Kasumi-1 (cell line): ENCODE measurements around the gene COL4A2.
"Not testable (repeated sequence)": the region's sequence is repeated elsewhere in the genome, so short reads cannot be mapped to it uniquely, and the experiment has no call there.

Experiments used
- DNase-seq, 2 experiments: peaks; one replicate each; lab custom pipeline; 2025; lab: John Stamatoyannopoulos, UW

The COL4A2 gene

DNA sequence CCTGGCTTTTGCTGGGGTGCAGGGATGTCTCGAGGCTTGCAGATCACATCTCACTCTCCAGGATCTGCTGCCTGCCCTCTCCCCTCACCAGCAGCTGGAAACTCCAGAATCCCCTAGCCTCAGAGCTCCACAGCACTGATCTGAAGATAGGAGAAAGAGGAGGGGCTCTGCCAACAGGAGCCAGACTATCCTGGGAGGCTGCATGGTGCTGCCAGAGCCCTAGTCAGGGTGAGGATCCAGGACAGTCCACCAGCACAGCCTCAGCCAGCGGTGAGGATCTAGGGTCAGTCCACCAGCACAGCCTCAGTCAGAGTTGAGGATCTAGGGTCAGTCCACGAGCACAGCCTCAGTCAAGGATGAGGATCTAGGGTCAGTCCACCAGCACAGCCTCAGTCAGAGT, 189.2 kb downstream of the COL4A2 start:
- DNase-seq, result no peak

GRCh38 chr13:110497003-110497402, 189.9 kb downstream of the COL4A2 start:
- no peak for DNase-seq

DNA sequence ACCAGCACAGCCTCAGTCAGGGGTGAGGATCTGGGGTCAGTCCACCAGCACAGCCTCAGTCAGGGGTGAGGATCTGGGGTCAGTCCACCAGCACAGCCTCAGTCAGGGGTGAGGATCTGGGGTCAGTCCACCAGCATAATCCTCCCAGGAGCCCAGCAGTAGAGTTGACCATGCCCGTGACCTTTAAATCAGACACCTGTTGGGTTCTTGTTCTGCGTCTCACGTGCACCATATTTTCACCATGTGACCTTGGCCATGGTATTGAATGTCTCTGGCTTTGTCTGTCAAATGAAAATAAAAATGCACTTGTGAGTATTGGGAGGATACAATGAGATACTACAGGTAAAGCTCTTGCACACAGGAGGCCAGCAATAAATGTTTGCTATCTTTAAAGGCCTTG, 190.8 kb downstream of the COL4A2 start:
- not testable (repeated sequence) for DNase-seq

- DNase-seq, result no peak
Observed at GRCh38 chr13:110498327-110498726, 191.2 kb downstream of the COL4A2 start.

GRCh38 chr13:110498765-110499164, 191.7 kb downstream of the COL4A2 start:
- no peak for DNase-seq

DNA sequence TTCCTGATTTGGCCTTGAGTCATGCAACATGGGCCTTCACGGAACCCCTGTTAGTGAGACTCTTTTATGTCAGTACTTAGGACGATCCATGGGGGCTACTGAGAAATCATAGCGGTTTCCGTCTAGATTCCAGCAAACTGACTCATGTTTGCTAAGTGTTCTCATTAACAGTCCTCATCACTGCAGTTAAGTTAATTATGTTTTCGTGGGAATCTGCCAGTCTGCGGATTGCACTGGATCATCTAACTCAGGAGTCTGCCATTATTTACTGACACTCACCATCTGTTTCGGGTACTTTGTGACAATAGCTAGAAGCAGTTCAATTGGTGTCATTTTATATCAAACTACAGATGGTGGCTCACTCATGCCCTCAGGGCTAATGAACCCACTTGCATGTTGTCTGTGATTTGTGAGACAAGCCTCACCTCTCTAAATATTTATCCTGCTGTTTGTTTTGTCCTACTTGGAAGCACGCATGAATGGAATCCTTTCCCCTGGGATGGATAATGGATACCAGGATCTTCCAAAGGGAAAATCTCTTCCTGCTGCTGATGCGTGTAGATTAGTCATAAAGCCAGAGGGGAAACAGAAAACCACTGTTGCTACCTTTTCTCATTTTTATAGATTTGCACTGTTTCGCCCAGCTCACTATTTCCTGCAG, 192.7 kb downstream of the COL4A2 start:
- DNase-seq, result no peak

- DNase-seq, result no peak
Observed at GRCh38 chr13:110500341-110500740, 193.3 kb downstream of the COL4A2 start.

DNA sequence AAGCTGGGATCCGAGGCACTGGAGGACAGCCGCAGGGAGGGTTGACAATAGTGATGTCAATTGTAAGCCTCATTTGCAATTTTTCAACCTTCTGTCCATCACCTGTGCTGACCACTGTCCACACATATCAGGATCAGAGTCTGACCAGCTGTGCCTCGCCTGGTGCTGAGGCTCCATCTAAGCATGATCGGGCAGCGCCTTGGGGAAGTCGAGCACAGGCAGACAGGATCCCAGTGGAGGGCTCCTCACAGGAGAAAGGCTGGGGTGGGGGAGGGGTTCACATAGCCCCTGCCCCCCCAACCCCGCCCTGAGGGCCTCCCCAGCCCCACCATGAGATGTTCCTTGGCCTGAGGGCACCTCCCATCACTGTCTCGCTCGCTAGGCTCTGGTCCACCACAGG, 194.1 kb downstream of the COL4A2 start:
- DNase-seq, result no peak

DNA sequence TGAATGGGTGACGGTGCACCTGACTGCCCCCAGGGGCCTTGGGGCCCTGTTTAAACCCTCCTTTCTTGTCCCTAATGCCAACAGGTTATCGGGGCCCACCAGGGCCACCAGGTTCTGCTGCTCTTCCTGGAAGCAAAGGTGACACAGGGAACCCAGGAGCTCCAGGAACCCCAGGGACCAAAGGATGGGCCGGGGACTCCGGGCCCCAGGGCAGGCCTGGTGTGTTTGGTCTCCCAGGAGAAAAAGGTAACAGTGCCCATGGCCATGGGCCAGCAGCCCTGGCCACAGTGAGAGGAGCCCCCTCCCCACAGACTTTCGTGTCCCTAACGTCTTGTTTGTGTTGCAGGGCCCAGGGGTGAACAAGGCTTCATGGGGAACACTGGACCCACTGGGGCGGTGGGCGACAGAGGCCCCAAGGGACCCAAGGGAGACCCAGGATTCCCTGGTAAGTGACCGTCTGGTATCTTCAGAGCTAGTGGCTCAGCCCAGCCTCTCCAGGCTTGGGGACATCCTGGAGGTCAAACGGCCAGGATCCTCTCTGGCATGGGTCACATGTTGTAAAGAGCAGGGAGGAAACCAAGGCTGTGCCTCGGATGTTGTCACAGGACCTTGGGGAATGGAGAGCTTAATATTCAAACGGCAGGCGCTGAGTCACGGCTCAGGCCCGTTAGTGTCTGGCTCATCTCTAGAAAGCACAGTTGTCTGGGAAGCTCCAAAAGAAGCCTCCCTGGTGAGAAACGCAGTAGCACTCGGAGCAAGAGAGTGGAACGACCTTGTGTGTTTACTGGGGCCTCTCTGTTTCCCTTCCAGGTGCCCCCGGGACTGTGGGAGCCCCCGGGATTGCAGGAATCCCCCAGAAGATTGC, 196.2 kb downstream of the COL4A2 start:
- DNase-seq, result no peak

- DNase-seq, result no peak
Observed at GRCh38 chr13:110503979-110504499, 197.0 kb downstream of the COL4A2 start.

- DNase-seq, result no peak
Observed at GRCh38 chr13:110505594-110505993, 198.5 kb downstream of the COL4A2 start.

DNA sequence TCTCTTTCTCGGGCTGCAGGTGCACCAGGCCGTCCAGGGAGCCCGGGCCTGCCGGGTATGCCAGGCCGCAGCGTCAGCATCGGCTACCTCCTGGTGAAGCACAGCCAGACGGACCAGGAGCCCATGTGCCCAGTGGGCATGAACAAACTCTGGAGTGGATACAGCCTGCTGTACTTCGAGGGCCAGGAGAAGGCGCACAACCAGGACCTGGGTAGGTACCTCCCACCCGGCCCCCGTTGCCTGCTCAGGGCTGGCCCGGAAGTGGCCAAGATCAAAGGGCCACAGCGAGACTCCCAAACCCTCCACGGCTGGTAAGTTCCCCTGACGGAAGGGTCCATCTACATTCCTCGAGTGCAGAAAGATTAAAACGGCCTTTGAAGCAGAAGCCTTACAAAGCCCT, 199.3 kb downstream of the COL4A2 start:
- DNase-seq, result no peak

DNA sequence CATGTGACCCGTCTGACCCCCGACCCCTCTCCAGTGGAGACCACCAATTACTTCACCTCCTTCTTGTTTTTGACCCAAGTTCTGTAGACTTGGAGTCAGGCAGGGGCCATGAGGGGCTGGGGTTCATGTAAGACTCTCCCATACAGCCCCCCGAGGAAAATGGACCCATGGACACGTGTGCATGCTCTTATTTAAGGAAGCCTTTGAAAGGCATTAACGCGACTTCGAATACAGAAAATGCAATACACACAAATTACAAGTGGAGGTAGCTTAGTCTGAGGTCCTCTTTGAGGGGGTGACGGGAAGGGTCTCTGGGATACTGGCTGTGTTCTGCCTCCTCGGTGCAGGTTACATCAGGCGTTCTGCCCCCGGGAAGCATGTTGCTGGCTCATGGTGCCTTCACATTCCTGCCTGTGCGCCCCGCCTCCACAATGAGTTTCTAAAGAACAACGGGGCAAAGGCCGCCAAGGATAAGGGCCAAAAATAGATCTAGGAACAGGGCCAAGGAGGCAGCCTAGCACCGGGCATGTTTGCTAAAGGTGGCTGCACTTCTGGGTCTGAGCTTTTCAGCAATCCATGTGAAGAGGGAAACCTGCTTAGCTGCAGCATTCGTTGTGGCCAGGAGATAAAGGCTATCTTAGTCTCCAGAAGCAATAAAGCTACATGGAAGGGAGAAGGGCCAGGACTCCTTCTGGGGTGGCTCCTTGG, 199.9 kb downstream of the COL4A2 start:
- DNase-seq, result no peak

DNA sequence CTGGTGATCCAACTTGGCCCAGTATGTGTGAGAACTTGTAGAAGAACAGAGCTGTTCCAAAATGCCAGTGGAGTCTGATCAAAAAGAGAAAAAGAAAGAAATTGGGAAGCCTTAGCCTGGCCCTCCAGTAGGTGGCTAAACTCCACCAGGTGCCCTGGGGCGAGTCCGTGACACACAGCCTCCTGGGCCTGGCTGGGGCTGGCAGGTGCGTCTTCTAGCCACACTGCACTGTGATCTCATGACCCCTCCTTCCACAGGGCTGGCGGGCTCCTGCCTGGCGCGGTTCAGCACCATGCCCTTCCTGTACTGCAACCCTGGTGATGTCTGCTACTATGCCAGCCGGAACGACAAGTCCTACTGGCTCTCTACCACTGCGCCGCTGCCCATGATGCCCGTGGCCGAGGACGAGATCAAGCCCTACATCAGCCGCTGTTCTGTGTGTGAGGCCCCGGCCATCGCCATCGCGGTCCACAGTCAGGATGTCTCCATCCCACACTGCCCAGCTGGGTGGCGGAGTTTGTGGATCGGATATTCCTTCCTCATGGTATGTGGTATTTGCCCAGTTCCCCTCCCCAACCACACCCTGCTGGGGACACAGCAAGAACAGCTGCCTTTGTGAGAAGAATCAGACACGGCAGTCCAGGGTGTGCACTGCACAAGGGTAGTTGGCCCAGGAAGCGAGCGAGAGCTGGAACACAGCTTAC, 200.7 kb downstream of the COL4A2 start:
- no peak for DNase-seq

DNA sequence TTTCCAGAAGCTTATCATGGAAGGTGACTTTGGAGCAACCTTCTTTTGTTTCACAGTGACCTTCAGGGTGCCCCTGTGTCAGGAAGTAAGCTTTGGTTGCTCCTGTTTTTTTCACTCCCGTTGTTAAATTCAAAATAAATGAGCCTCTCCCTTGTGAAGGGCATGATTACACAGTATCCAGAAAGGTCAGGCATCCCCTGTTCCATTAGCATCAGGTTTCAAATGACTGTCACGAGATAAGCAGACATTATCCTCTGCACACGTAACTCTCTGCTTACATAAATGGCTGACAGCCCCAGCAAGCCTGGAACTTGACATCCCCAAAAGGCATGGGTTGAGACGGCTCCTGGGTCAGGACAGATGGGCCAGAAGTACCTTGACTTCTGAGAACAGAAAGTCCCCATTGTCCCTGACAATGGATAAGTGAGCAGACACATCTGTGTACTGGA, 202.4 kb downstream of the COL4A2 start:
- no peak for DNase-seq

DNA sequence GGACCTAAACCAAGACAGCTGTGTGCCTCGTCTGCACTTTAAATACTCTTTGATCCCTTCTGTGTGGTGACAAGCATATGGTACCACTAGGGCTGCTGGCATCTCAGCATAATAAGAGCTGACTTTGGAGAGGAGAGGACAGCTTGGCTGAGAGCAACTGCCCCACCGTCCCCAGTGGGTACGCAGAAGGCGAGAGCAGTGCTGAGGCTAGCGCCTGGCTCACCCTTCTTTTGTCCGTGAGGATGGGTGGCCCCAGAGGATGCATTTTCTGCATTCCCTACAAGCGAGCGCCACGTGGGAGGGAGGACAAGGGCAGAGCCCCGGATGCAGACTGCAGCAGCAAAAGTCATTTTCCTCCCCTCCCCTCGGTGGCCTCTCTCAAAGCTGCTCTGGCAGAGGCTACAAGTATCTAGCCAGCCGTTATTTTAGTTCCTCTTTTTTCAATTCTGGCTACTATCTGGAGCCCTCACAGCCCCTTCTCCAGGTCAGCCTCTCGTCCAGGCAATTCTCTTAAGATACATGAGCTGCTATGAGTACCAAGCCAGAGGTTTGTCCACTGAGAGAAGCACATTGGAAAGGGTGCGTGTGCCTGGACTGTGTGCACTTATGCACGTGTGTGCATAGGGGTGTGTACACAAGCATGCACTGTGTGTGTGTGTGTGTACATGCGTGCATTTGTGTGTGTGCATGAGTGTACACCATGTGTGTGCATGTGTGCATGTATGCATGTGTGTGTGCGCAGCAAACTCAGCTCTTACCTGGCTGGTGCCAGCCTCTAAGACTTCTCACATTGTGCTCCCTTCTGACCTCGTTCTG, 203.1 kb downstream of the COL4A2 start:
- DNase-seq, result peak; percentile 97 to 98

DNA sequence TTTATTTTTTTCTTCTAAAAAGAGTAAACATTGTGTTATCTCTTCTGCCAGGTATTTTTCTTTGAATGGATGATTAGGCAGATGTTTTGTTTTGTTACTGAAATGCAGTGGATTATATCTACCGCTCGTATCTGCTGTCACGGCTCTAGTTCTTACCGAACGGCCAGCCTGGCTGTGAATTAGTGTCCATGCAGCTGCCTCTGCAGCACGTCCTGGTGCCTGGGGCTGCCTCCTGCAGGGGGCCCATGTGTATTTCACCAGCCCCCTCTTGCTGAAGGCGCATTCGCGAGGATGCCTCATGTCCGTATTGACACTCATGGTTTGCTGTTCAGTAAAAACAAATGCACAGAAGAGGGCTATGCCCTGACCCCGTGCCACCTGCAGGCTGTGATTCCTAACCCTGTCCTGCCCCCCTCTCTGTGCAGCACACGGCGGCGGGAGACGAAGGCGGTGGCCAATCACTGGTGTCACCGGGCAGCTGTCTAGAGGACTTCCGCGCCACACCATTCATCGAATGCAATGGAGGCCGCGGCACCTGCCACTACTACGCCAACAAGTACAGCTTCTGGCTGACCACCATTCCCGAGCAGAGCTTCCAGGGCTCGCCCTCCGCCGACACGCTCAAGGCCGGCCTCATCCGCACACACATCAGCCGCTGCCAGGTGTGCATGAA, 204.6 kb downstream of the COL4A2 start:
- DNase-seq, result no peak

DNA sequence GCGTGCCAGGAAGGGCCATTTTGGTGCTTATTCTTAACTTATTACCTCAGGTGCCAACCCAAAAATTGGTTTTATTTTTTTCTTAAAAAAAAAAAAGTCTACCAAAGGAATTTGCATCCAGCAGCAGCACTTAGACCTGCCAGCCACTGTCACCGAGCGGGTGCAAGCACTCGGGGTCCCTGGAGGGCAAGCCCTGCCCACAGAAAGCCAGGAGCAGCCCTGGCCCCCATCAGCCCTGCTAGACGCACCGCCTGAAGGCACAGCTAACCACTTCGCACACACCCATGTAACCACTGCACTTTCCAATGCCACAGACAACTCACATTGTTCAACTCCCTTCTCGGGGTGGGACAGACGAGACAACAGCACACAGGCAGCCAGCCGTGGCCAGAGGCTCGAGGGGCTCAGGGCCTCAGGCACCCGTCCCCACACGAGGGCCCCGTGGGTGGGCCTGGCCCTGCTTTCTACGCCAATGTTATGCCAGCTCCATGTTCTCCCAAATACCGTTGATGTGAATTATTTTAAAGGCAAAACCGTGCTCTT, 205.2 kb downstream of the COL4A2 start:
- DNase-seq, result no peak

DNA sequence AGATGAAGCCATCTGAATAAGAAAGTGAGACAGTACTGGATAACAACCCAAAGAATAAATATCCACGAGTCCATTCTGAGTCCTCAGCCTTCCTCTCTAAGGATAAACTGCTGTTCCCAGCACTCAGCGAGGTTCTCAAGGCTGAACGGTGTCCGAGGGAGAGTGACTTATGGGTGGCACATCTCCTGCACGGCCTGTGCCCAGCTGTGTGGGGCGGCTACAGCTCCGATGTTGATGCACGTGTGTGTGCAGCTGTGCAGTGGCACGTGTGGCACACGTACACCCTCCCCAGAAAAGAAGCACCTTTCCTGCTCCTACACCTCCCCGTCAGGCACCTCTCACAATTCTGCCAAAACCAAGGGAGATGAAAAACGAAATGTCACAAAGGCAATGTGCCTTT, 209.4 kb downstream of the COL4A2 start:
- no peak for DNase-seq
